T-helper 2 cell treated with Interferon-gamma antibody and Interleukin-4, amounts not matched to agents 100 ng/mL and 5 ng/mL, for 36 hours (primary cell): ENCODE measurements around the gene SCN3A. TPM values are rescaled to one million over a fixed set of nuclear protein-coding genes. Genes with fewer than 3 reads are reported as not detected.

Experiments
- intact Hi-C: fragments of 100-400 bp; cut with micrococcal nuclease; formaldehyde crosslinking; loops from one replicate; pipeline ENCODE4 v1.15.1; 2023
- total RNA-seq: library from RNA; stranded (reverse); gene quantifications from 2 replicates; pipeline ENCODE4 v1.2.3, GENCODE V29; 2022

The SCN3A gene
- total RNA-seq, 1 donor from 2014 or later, result 0.05 TPM

- intact Hi-C loops, result no loop called here
These were observed 145.9 kb downstream of the SCN3A start for GRCh38 chr2:165057931-165058330.

GRCh38 chr2:165057308-165057707 lies 146.5 kb downstream of the SCN3A start:
- intact Hi-C loops, result no loop called here

- intact Hi-C loops, result no loop called here
These were observed 147.3 kb downstream of the SCN3A start for GRCh38 chr2:165056564-165056963.

- intact Hi-C loops, result no loop called here
These were observed 148.6 kb downstream of the SCN3A start for GRCh38 chr2:165055082-165055851.

GRCh38 chr2:165054652-165055051 lies 149.2 kb downstream of the SCN3A start:
- intact Hi-C loops, result no loop called here

GRCh38 chr2:165044505-165045303 lies 159.1 kb downstream of the SCN3A start:
- intact Hi-C loops, result no loop called here

Other genes starting within 250 kb of the SCN3A start
- gene SLC38A11, start 248.5 kb downstream of the SCN3A start, total RNA-seq, result not detected in 2 replicates
- gene SCN2A, start 35.4 kb upstream of the SCN3A start, total RNA-seq, result 0.30 and 0.43 TPM in 2 replicates